Activated T-helper 1 cell treated with anti-CD3 and anti-CD28 coated beads, Interleukin-12 subunit alpha, Interleukin-12 subunit beta, Interleukin-2, Interleukin-4 antibody, amounts not matched to agents 30 ng/mL and 10 ng/mL and 1 ng/mL, durations not matched to agents 14 hours and 24 hours and 36 hours (primary cell): Measurements from ENCODE around the gene PPEF2. TPM values are rescaled to one million over a fixed set of nuclear protein-coding genes. Genes with fewer than 3 reads are reported as not detected.
"Not testable (repeated sequence)": the region's sequence is repeated elsewhere in the genome, so short reads cannot be mapped to it uniquely, and the experiment has no call there.

Source experiments
- DNase-seq: peaks from one replicate; pipeline ENCODE4 v3.0.0; 2021; ENCODE audit warnings: low spot score
- H3K27ac Mint-ChIP-seq: one replicate; pipeline ENCODE4 v1.8.0; 2021; ENCODE audit warnings: mild to moderate bottlenecking, mixed read lengths
- H3K27me3 Mint-ChIP-seq: one replicate; pipeline ENCODE4 v1.8.0; 2022; ENCODE audit warnings: mild to moderate bottlenecking, moderate library complexity, mixed read lengths; ENCODE audit not compliant: insufficient read depth
- H3K36me3 Mint-ChIP-seq: one replicate; pipeline ENCODE4 v1.8.0; 2021; ENCODE audit warnings: low read depth, mixed read lengths
- H3K4me1 Mint-ChIP-seq: one replicate; pipeline ENCODE4 v1.8.0; 2021; ENCODE audit warnings: low read depth, mixed read lengths
- H3K4me3 Mint-ChIP-seq: one replicate; pipeline ENCODE4 v1.8.0; 2021; ENCODE audit warnings: mild to moderate bottlenecking, moderate library complexity, mixed read lengths
- H3K9me3 Mint-ChIP-seq: one replicate; pipeline ENCODE4 v1.8.0; 2021; ENCODE audit warnings: mixed read lengths
- intact Hi-C: fragments of 100-400 bp; cut with micrococcal nuclease; formaldehyde crosslinking; loops from one replicate; pipeline ENCODE4 v1.15.1; 2024
- total RNA-seq: library from RNA; stranded (reverse); gene quantifications from 2 replicates; pipeline ENCODE4 v1.2.3, GENCODE V29; 2022

PPEF2 gene
- total RNA-seq, 1 donor from 2014 or later = not detected

DNA sequence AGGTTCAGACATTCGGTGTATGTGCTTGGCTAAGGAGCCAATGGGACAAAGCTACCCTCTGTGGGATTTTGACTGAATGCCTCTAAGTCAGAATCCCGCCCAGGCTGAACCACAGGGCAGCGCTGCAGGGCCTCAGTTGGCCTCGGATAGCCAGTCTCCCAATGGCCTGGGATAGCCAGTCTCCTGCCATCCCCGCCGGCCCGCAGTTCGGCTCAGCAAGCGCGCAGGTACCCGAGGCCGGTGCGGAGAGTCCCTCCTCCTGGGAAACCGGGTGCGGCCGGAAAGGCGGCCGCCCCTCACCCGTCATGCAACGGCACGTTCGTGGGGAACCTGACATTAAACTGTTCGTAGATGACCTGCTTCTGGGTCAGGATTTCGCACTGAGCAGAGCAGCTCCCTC is 16.1 kb downstream of the PPEF2 start:
- Mint-ChIP-seq H3K4me1 (no peaks in the 10 kb centered on the region), H3K27me3 (peaks cover 10% of the 10 kb centered on the region), H3K27ac (no peak overlapping the region), H3K9me3 (no peaks in the 10 kb centered on the region), H3K36me3 (no peaks in the 10 kb centered on the region), H3K4me3 (no peak overlapping the region)
- DNase-seq = no peak
- intact Hi-C loops = no loop called here

GRCh38 chr4:75881476-75881875 is 20.8 kb downstream of the PPEF2 start:
- Mint-ChIP-seq H3K27me3 (peaks cover 14% of the 10 kb centered on the region), H3K4me1 (no peaks in the 10 kb centered on the region), H3K36me3 (no peaks in the 10 kb centered on the region), H3K27ac (no peak overlapping the region), H3K4me3 (no peak overlapping the region), H3K9me3 (no peaks in the 10 kb centered on the region)
- intact Hi-C loops = no loop called here
- DNase-seq = no peak

GRCh38 chr4:75880278-75880677 is 22.0 kb downstream of the PPEF2 start:
- no peaks in the 10 kb centered on the region for H3K4me1 Mint-ChIP-seq

DNA sequence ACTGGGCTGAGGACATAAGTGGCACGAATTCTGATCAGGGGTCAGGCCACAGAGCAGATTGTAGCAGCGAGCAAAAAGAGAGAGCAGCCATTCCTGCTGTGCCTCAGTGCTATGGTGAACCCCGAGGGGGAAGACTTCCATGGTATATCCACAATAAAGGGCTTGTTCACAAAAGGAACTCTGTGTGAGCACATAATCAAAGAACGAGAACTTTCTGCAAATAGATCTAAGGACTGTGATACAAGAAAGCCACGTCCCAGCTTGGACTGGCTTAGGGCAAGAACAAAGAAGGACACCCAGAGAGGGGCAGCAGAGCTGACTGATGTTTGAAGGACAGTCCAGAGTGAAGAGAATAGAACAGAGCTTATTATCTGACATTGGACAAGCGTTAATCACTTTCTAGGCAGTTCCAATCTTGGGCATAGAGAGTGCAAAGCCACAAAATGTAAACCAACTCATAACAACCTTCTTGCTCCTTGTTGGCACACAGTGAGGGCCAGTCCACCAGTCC is 24.0 kb downstream of the PPEF2 start:
- Mint-ChIP-seq H3K4me1 (no peaks in the 10 kb centered on the region), H3K36me3 (no peaks in the 10 kb centered on the region), H3K9me3 (no peaks in the 10 kb centered on the region), H3K27me3 (peaks cover 13% of the 10 kb centered on the region), H3K4me3 (no peak overlapping the region), H3K27ac (no peak overlapping the region)
- intact Hi-C loops = no loop called here
- no peak for DNase-seq

More at GRCh38 chr4:75880278-75880677, 22.0 kb downstream of the PPEF2 start:
- no peak for DNase-seq
- Mint-ChIP-seq H3K27me3 (peaks cover 17% of the 10 kb centered on the region), H3K9me3 (no peaks in the 10 kb centered on the region), H3K4me3 (no peak overlapping the region), H3K27ac (no peak overlapping the region), H3K36me3 (no peaks in the 10 kb centered on the region)
- intact Hi-C loops = no loop called here

DNA sequence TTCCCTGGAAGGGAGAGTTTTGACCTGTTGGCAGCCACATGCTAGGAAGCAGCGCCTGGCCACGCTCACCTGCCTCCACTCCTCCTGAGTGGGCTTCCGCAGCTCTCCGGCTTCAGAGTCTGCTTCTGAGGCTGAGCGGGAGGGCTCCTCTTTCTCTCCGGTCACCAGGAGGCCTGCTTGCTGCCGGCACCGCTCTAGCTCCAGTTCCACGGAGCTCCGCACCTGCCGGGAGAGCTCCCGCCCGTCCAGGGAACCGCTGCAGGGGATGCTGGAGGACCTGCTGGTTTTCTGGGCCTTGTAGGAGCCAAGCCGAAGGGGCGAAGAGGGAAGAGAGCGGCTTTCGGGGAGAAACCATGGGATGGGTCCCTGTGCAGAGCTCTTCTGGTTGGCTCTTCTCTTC is 26.0 kb downstream of the PPEF2 start:
- intact Hi-C loops = no loop called here
- no peaks in the 10 kb centered on the region for H3K4me1 Mint-ChIP-seq
- no peak for DNase-seq

GRCh38 chr4:75869100-75869499 is 33.2 kb downstream of the PPEF2 start:
- Mint-ChIP-seq H3K9me3 (no peaks in the 10 kb centered on the region), H3K36me3 (no peaks in the 10 kb centered on the region), H3K4me1 (no peaks in the 10 kb centered on the region), H3K27me3 (peaks cover 4% of the 10 kb centered on the region), H3K4me3 (no peak overlapping the region), H3K27ac (no peak overlapping the region)
- no peak for DNase-seq
- intact Hi-C loops = no loop called here

More for the DNA sequence above, 26.0 kb downstream of the PPEF2 start:
- no peak overlapping the region for H3K4me3 Mint-ChIP-seq
- H3K27ac Mint-ChIP-seq = no peak overlapping the region
- H3K36me3 Mint-ChIP-seq = no peaks in the 10 kb centered on the region
- no peaks in the 10 kb centered on the region for H3K9me3 Mint-ChIP-seq
- H3K27me3 Mint-ChIP-seq = peaks cover 13% of the 10 kb centered on the region

GRCh38 chr4:75867130-75867529 is 35.1 kb downstream of the PPEF2 start:
- Mint-ChIP-seq H3K27me3 (peaks cover 4% of the 10 kb centered on the region), H3K4me3 (no peak overlapping the region), H3K9me3 (no peaks in the 10 kb centered on the region), H3K36me3 (no peaks in the 10 kb centered on the region), H3K27ac (no peak overlapping the region), H3K4me1 (no peaks in the 10 kb centered on the region)
- intact Hi-C loops = no loop called here
- DNase-seq = no peak

DNA sequence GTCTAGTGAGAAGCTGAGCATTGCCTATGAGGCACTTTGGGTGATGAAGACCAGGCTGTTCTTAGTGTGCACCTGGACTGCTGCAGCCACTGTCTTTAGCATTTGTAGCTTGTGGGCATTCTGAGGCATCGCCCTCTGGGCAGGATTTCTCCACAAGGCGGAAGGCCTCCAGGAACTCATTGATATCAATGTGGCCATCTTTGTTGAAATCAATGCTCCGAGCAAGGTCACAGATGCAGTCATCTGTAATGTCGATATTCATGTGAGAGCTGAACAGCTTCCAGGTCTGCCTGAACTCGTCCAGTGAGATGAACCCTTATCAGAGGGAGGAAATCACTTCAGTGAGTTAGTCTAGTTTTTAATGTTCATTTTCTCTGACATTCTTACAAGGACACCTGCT is 41.6 kb downstream of the PPEF2 start:
- intact Hi-C loops = no loop called here
- H3K27me3 Mint-ChIP-seq = peaks cover 3% of the 10 kb centered on the region
- no peak overlapping the region for H3K4me3 Mint-ChIP-seq
- DNase-seq = no peak
- H3K4me1 Mint-ChIP-seq = no peaks in the 10 kb centered on the region
- no peaks in the 10 kb centered on the region for H3K36me3 Mint-ChIP-seq
- H3K27ac Mint-ChIP-seq = no peak overlapping the region
- no peaks in the 10 kb centered on the region for H3K9me3 Mint-ChIP-seq

GRCh38 chr4:75858721-75859120 is 43.5 kb downstream of the PPEF2 start:
- H3K36me3 Mint-ChIP-seq = no peaks in the 10 kb centered on the region
- no peaks in the 10 kb centered on the region for H3K9me3 Mint-ChIP-seq
- no peaks in the 10 kb centered on the region for H3K4me1 Mint-ChIP-seq
- no peak overlapping the region for H3K27ac Mint-ChIP-seq
- DNase-seq = no peak
- no peak overlapping the region for H3K4me3 Mint-ChIP-seq
- H3K27me3 Mint-ChIP-seq = peaks cover 7% of the 10 kb centered on the region
- intact Hi-C loops = no loop called here

- H3K4me1 Mint-ChIP-seq = peaks cover 12% of the 10 kb centered on the region
- H3K27me3 Mint-ChIP-seq = no peaks in the 10 kb centered on the region
- DNase-seq = no peak
- no peak overlapping the region for H3K4me3 Mint-ChIP-seq
- H3K36me3 Mint-ChIP-seq = no peaks in the 10 kb centered on the region
- no peaks in the 10 kb centered on the region for H3K9me3 Mint-ChIP-seq
- peak overlapping the region; percentile 19 for H3K27ac Mint-ChIP-seq
- intact Hi-C loops = loop anchor here (2.0 to 5.0 kb wide), 3 partner anchors 125 to 1402 kb away; partner anchors contain the start of genes AREG and USO1
Measured at GRCh38 chr4:75849461-75849860, 52.8 kb downstream of the PPEF2 start.

- no peak for DNase-seq
- Mint-ChIP-seq H3K9me3 (no peaks in the 10 kb centered on the region), H3K4me1 (peaks cover 12% of the 10 kb centered on the region), H3K4me3 (no peak overlapping the region), H3K27ac (no peak overlapping the region), H3K36me3 (no peaks in the 10 kb centered on the region), H3K27me3 (no peaks in the 10 kb centered on the region)
- intact Hi-C loops = loop anchor here (1.0 to 5.0 kb wide), 4 partner anchors 124 to 1402 kb away; partner anchors contain the start of genes AREG and USO1
Measured at GRCh38 chr4:75848891-75849290, 53.4 kb downstream of the PPEF2 start.

GRCh38 chr4:75848171-75848760 is 54.0 kb downstream of the PPEF2 start:
- H3K36me3 Mint-ChIP-seq, H3K27ac Mint-ChIP-seq, H3K9me3 Mint-ChIP-seq, H3K4me3 Mint-ChIP-seq, H3K27me3 Mint-ChIP-seq: not testable (repeated sequence)
- peaks cover 12% of the 10 kb centered on the region for H3K4me1 Mint-ChIP-seq
- peak; percentile 19 for DNase-seq
- intact Hi-C loops = loop anchor here (1.0 to 5.0 kb wide), 4 partner anchors 123 to 1401 kb away; partner anchors contain the start of genes AREG and USO1

DNA sequence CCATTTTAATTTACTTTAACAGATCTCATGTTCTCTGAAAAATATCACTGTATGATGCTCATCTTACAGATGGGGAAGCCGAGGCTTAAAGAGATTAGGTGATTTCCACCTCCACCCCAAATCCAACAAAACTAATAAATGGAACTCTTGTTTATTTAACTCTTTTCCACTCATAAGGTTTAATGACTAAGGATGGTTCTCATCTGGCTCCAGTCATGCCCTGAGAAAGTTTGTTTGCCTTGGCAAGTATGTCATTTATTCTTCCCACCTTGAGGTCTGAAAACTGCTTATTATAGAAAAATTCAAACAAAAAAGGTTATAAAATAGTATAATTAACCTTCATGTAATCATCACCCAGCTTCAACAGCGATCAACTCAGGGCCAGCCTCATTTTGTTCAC is 56.3 kb downstream of the PPEF2 start:
- intact Hi-C loops = loop anchor here (5.0 kb wide), 1 partner anchor 1399 kb away; the partner anchor contains the start of gene AREG
- H3K4me3 Mint-ChIP-seq = no peak overlapping the region
- H3K4me1 Mint-ChIP-seq = peaks cover 12% of the 10 kb centered on the region
- no peaks in the 10 kb centered on the region for H3K27me3 Mint-ChIP-seq
- no peaks in the 10 kb centered on the region for H3K9me3 Mint-ChIP-seq
- H3K36me3 Mint-ChIP-seq = no peaks in the 10 kb centered on the region
- DNase-seq = no peak
- no peak overlapping the region for H3K27ac Mint-ChIP-seq
